Sigmoid colon (tissue), 3 donors: ENCODE measurements around the gene ATG9B.

Source experiments
- CTCF ChIP-seq, 4 experiments: fragments of 450-650 bp in 3 of 4; fragments of 200-600 bp in 1 of 4; IDR thresholded peaks; one replicate each; pipeline ENCODE4 v1.5.1; 2016 to 2019; ENCODE audit warnings: antibody characterized with exemption in 4 of 4, mild to moderate bottlenecking in 3 of 4, moderate library complexity in 2 of 4
- POLR2A ChIP-seq, 2 donors: fragments of 450-650 bp; IDR thresholded peaks; one replicate each; pipeline ENCODE4 v1.6.1; 2016; ENCODE audit warnings: antibody characterized with exemption in 2 of 2, mild to moderate bottlenecking in 2 of 2, moderate library complexity in 2 of 2

- TF ChIP-seq CTCF (IDR thresholded peaks at IDR 0.05) (no peak), POLR2A (IDR thresholded peaks at IDR 0.05) (no peak)
Measured at GRCh38 chr7:151064993-151065392, 40.7 kb upstream of the ATG9B start.
